GM23338 (cell line): Measurements from ENCODE around the gene MOCS3.

Source experiments
- CREB1 ChIP-seq: fragments of 250-450 bp; sonication (Bioruptor Pico); IDR thresholded peaks from 2 replicates; pipeline ENCODE4 v1.5.0; 2020; ENCODE audit warnings: low read depth, mild to moderate bottlenecking, moderate library complexity
- CTCF ChIP-seq, 2 experiments: fragments of 200-600 bp in 1 of 2; sonication (generic) in 1 of 2; conservative IDR thresholded peaks; 2 replicates each; pipeline versions ENCODE4 v1.5.1 to v1.6.1; 2016 to 2017; ENCODE audit warnings: antibody characterized with exemption in 2 of 2, low read depth in 2 of 2, mild to moderate bottlenecking in 2 of 2, moderate library complexity in 1 of 2
- EZH2 ChIP-seq: fragments of 200-600 bp; sonication (generic); IDR thresholded peaks from one replicate; pipeline ENCODE4 v1.8.0; 2017; ENCODE audit warnings: antibody characterized with exemption, mild to moderate bottlenecking, low read depth; ENCODE audit not compliant: unreplicated experiment
- EZH2phosphoT487 ChIP-seq: fragments of 200-600 bp; sonication (generic); IDR thresholded peaks from one replicate; pipeline ENCODE4 v1.8.1; 2018; ENCODE audit warnings: antibody characterized with exemption; ENCODE audit not compliant: unreplicated experiment
- POLR2AphosphoS5 ChIP-seq: IDR thresholded peaks from 2 replicates; pipeline ENCODE4 v1.6.1; 2016; ENCODE audit warnings: antibody characterized with exemption, low read depth

GRCh38 chr20:50928469-50928868, 30.1 kb upstream of the MOCS3 start:
- TF ChIP-seq CTCF (conservative IDR thresholded peaks at IDR 0.05; ENCODE audit: low read depth in 2 of 2) (peak in 1 of 2 experiments; percentile 29; a peak in 1 of 4 replicates), EZH2 (no peak), EZH2phosphoT487 (no peak), CREB1 (CRISPR knock-in tag) (no peak), POLR2AphosphoS5 (no peak)
